ENCODE data around the gene CPED1.
"Not testable (repeated sequence)": the region's sequence is repeated elsewhere in the genome, so short reads cannot be mapped to it uniquely, and the experiment has no call there.

Gene CPED1

DNA sequence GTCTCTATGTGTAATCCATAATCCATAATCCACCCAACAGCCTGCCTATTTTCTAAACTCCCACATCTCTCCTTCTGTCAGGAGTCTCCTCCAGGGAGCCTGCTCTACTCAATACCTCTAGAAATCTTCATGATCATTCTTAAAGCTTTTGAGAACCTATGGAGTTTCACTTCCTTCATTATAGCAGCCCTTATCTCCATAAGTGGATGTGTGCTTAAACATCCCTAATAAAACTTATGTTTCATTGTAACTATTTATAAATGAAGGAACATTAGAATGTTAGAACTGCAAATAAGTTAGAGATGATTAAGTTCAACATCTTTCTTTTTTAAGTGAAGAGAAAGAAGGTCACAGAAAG is 8.5 kb downstream of the CPED1 start:
- no peak for DNase-seq (ENCODE audit: low read depth)

DNA sequence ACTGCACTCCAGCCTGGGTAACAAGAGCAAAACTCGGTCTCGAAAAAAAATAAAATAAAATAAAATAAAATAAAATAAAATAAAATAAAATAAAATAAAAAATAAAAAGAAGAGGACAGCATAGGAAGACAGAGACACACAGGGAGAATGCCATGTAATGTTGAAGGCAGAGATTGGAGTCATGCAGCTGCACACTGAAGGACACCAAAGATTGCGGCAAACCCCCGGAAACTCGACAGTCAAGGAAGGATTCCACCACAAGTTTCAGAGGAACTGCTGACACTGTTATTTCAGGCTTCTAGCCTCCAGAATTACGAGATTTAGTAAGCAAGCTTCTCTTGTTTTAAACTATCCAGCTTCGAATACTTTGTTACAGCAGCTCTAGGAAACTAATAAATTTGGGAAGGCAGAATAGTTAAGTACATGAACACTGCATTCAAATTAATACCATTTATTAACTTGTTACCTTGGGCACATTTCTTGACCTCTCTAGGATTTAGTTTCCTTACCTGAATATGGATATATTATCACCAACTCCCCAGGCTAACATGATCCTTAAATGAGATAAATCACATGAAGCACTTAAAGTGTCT is 9.5 kb downstream of the CPED1 start:
- no peak for DNase-seq (ENCODE audit: low read depth)

DNA sequence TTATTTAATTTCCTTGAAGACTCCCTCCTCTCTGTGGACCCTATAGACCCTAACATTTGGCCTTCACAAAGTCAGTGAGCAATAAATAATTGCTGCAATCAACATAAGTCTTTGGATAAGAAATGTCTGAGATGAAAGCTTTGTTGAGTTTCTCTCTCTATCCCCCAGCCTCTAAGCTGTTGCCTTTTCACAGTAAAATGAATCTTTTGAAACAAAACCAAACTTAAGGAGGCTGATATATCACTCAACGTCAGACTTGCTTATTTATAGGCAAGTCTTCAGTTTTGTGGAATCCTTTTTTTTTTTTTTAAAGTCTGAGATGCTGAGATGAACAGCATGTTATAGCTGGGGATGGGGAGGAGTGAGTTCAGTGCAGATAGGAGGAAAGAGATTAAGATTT is 10.0 kb downstream of the CPED1 start:
- no peak for DNase-seq (ENCODE audit: low read depth)

DNA sequence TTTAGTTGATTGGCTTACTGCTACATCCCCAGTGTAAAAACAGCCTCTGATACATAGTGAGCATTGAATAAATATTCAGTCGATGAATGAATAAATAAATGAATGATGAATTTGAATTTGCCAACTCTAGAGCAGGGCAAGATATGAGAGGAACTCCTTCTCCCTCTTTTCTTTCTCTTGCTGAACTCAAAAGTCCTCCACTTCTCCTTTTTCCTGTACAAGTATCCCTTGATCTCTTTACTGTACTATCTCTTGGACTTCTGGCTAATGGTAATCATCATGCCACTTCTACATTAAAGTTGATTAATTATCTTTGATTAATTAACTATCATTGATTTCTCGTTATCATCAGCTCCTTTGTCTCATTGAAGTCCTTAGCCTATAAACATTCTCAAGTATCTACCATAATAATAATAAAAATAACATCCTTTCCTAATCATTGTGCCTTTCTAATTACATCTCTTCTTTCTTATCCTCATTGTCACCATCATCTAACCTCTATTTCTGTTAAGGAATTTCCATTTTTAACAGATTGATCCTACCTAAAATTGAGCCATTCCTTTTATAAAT is 10.6 kb downstream of the CPED1 start:
- no peak for DNase-seq (ENCODE audit: low read depth)

DNA sequence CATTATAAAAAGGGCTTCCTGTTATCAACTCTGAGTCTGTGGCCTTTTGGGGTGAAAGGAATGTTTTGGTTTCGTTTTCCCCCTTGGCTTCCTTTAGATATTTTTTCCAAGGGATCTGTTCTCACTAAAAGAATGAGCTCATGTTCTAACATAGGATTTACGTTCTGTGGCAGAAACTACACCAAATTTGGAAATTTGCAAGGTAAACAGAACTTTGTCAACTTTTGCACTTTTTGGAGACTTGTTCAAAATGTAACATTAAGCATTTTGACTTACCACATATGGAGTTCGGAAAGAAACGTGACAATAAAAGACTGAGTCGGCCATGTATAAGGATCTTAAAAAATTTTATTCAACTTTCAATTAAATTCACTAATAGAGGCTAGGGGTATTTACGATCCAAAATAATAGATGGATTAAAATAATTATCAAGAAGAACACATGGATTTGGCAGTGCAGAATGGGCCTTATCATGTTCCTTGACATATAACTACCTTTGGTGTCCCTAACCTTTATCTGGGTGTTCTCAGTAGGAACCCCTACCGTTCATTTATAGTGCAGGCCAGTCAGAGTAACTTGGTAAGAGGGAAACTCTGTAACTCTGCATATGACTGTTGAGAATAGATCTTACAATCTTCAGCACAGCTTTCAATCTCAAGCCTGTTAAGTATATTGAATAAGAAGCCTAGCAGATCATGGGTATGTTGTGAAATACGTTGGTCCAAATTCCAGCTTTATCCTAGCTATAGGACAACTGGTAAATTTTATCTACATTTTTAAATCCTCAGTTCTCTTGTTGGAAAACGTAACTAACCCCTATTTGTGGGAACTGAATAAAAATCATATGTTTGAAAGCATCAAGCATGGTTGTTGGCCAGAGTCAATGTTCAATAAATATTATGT is 11.8 kb downstream of the CPED1 start:
- no peak for DNase-seq (ENCODE audit: low read depth)

DNA sequence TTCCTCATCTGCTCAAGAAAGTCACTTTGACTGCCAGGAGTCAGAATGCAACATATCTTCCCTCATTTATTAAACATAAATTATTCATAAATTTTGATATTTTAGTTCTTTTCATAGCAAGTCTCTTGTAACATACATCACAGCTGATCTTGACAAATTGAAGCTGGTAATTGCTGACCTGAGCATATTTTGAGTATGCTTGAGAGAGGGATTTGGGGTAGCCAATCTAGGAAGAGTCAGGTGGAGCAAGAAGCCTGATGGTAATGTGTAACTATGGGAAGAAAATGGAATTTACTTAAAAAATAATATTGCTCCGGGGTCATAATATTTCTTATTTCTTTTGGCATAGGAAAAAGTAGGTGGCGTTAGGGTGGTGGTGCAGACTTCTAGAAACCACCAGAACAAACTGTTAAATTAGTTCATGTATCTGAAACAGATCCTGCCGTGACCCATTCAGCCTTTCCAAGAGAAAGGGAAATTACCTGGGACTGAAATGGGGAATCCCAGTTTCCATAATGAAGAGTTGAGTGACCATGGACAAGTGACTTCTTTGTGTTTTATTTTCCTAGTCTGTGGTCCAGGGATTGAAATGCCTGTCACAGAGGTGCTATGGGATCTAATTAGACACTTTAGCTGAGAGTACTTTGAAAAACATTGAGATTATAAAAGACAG is 12.9 kb downstream of the CPED1 start:
- no peak for DNase-seq (ENCODE audit: low read depth)

DNA sequence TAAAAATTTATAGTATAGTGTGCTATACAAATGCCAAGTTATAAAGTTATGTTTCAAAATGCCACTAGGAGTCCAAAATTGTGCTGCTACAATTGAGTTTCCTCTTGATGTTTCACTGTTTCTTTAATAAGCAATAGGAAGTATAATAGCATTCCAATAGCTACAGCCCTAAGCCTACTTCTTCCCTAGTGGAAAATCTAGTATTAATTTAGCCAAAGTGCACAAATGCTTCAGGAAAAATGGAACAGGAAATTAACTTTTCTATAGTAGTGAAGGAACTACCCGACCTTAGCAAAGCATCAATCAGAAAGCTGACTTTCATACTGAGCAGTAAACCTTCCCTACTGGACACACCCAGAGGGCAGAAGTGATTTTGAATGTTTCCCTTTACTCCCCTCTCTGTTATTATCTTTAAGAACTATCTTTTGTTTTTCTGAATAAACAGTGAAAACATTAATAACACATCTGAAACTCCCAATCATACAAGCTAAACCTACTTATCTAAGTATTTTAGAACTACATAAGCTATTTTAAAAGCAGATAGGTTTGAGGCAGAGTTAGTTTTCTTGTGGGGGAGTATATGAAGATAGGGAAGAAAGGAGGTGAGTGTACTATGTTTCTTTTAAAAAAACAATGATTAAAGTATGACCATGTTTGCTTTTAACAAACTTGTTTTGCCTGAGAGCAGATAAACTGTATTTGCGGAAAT is 13.7 kb downstream of the CPED1 start:
- no peak for DNase-seq (ENCODE audit: low read depth)

DNA sequence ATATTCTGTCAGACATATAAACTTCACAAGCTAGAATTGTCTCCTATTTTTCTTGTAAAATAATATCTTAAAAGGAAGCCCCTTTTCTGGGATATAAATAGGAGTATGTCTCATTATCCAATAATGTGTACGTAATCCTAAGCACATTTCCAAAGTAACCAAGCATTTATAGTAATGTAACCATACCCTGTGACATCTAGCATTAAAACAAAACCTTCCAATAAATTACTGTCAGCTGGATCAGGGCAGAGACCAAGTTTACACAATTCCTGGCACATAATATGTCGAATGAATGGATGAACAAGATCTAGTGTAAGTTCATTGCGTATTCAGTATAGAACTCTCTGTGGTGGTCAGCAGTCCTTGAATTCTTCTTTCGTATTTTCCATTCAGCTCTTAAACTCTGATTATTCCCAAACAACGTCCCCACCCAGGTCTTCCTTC is 14.3 kb downstream of the CPED1 start:
- no peak for DNase-seq (ENCODE audit: low read depth)

DNA sequence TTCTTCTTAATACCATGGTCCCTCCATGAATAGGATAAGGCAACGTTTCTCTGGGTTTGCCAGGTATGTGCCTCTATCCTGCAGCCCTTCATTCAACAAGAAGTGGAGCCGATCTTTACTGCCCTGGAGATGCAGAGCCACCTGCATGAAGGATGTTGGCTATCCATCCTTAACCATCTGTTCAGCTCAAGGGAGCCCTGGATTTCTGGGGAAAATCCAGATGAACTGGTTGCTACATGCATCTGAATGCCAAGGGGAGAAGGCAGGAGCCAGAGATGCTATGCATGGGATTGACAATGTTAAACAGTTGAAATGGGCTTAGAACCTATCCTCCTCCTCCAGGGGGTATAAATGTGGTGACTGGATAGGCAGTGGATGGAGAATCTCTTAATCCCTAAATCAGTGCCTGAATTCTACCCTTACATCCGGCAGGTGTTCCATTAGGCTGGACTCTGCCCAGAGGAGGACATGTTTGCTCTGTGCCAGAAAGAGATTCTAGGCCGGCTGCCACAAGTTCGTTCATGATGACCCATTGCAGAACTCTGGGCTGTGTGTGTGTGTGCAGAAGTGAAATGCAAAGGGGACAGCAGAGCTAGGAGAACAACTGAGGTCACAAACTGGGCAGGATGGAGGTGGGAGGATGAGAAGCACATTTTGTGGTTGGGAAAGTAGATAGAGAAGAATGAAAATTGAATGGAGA is 15.6 kb downstream of the CPED1 start:
- no peak for DNase-seq (ENCODE audit: low read depth)

DNA sequence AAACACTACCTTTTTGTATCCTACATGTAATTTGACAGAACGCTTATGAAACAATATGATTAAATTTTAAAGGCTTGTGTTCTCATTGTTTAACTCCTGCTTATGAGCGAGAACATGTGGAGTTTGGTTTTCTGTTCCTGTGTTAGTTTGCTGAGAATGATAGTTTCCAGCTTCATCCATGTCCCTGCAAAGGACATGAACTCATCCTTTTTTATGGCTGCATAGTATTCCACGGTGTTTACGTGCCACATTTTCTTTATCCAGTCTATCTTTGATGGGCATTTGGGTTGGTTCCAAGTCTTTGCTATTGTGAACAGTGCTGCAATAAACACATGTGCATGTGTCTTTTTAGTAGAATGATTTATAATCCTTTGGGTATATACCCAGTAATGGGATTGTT is 16.5 kb downstream of the CPED1 start:
- not testable (repeated sequence) for DNase-seq (ENCODE audit: low read depth)

DNA sequence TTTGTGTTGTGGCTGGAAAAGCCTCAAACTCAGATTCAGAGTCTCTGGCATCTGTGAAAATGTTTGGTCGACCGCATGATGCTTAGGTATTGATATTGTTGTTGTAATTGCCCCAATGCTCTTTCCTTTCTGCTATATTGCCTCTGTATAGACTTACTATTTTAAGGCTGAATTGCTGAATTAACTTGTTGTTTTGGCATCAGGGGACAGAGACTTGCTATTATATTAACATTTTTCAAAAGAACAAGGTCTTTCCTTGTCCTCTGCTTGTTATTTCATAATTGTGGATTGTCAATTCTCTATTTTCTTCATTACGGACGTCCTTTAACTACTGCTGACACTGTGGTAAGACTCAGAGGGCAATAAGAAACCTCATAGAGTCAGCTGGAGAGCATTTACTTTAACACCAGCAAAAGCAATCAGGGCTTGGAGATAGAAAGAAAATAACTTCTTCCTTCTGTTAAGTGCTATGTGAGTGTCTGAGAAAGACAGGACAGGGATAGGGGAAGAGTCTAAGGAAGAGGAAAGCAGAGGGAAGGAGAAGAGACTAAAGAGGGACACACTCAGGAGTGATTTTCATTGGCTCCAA is 17.6 kb downstream of the CPED1 start:
- no peak for DNase-seq (ENCODE audit: low read depth)

DNA sequence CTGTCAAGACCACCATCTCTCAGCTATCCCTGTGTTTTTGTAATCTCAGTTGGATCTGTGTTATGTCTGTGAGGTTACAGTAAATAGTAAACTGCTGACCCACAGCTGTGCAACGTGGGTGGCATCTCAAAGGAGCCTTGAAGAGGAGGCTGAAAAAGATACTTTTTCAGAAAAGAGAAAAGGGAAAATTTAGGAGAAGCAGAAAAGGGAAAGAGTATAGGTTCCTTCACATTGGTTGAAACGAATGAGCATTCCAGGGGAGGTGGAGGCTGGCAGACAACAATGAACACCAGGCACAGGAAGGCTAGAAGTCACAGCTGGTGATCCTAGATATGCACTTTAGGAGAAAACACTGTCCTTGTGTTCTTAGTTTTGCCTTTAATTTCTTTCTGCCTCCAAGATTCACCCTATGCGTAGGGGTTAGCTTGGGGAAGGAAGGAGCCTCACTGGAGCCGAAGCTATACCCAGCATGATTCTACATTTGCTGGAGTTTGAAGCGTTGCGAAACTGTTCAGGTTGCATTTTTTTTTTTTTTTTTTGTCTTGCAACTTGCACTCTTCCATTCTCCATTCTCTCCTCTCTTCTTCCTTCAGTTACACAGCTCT is 18.3 kb downstream of the CPED1 start:
- DNase-seq (ENCODE audit: low read depth), result no peak

DNA sequence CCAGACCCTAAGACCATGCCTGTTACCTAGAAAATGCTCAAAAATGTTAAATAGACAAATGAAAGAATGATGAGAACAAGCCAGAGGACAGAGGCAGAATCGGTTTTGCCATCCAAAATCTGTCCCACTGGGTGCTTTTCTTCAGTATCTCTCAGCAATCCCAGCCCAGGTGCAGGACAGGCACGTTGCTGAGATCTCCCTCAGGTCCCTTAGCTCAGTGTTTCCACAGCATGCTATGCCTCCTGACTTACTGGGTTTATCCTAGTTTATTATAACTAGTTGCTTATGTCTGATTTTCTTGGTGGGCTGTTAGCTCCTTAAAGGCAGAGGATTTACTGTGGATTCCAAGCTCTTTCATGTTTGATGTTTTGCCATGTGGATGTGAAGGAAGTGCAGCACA is 20.3 kb downstream of the CPED1 start:
- DNase-seq (ENCODE audit: low read depth), result no peak

DNA sequence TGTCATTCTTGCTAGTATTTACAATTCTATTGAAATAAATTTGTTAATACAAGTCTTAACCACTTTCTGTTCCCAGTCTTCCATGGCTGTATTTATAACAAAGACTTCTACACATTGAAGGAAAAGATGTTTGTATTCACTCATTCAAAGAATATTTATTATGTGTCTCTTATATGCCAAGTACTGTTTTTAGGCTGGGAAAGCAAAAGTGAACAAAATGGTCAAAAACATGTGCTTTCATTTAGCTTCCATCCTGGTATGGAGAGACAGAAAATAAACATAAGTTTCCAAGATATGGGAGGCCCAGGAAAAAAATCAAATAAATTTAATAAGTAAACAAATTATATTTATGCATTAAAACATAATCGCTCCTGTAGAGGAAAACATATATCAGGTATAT is 22.9 kb downstream of the CPED1 start:
- DNase-seq (ENCODE audit: low read depth), result no peak

DNA sequence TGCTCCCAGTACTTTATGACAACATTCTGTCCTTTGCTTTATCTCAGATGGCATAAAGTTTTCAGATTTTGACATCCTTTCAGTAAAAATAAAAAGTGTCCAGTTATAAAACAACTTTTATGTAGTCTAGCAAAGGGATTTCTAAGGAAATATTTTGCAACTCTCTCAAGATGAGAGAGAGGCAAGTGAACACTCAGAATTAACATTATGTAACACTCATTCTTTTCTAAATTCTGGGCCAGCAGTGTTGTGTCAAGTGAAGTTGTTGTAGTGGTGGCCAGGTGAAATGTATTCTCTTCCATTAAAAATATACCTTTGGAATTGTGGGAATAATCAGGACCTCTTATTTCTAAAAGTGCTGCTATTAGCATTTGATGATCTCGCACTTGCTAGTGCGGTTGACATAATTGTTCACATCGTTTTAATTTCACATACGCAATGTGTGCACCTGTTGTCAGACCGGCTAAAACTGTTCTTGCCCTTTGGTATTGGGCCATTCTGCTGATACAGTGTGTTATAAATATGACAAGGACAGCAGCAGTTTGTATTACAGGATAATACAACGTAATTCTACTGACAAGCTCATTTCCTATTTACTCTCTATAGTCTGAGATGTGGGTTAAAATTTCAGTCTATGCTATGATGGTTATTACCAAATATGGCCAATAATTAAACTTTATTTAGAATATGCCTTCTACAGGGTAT is 23.8 kb downstream of the CPED1 start:
- no peak for DNase-seq (ENCODE audit: low read depth)

DNA sequence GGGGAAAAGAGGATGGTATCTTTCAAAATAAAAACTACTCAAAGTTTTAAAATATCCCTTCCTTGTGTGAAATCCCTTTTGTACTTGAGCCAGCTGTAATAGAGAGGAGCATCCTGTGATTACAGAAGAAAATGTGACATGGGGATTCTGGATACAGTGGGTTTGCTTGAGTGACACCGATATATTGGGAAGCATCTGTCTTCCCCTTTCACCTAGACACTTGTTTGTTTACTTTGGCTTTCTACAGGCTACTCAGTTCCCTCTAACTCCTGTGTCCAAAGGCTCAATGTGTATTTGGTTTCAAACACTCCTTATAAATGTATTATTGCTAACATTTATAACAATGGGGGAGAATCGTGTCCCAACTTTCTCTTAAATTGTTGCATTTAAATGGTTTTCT is 24.4 kb downstream of the CPED1 start:
- no peak for DNase-seq (ENCODE audit: low read depth)

DNA sequence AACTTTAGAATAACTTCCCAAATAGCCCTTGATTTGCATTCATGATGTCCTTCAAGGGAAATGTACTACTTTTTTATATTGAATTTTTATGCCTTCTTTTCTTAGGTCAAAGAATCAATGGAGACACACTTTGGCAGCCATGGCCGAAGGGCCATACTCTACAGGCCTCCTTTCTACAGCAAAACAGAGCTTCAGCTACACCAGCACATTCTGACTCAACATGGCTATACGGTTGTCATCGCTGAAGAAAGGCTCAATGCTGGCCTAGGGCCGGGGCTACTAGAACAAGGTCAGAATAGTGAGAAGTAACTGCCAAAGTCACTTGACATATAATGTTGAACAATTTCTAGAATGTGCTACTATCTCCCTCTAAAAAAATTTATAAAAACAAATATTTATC is 27.0 kb downstream of the CPED1 start:
- DNase-seq (ENCODE audit: low read depth), result no peak

DNA sequence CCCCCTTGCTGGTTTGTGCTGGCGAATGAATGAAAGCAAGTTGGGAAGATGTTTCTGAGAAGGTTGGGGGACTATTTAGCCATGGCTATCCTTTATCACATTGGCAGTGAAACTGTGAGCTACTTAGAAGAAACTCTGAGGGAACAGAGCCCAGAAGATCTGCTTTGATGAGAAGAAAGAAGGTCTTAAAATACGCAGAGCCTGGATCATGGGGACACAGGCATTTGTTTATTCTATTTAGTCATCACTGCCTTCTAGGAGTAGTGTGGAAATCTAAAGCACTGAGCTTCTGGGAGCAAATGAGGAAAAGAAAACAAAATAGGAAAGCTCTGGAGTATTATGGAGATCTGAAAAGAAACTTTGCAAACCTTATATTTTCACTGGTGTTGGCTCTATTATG is 28.5 kb downstream of the CPED1 start:
- DNase-seq (ENCODE audit: low read depth), result no peak

DNA sequence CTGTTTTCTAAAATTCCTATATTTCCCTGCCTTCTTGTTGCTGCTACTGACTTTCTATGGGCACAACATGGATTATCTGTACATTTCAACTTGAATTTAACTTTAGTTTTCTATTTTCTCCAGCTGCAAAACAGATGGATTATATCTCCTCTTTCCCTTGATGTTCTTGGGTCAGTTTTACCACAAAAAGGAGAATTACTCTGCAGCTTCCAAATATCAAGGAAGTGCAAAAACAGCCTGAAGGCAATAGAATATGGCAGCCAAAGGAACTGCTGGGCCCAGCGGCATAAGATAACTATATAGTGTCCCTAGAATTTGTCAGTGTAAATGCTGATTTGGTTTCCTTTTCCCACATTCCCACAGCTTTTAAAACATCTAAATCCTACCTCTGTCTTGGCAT is 29.1 kb downstream of the CPED1 start:
- no peak for DNase-seq (ENCODE audit: low read depth)

DNA sequence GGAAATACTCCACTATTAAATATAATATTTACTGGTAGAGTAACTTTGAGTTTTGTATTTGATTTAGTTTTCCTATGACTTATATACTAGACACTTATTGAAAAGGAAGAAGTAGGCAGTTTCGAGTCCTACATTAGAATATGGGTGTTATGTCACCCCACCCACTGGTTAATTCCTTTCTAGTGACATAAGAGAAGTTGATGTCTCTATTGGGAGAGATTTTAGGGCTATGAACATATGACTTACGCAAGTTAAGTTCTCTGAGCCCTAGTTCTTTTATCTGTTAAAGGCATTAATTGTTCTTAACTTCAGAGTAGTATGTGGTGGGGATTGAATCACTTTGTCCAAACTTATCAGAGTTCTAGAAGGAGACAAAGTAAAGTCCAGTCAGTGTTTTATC is 30.5 kb downstream of the CPED1 start:
- DNase-seq (ENCODE audit: low read depth), result peak; percentile 64

Measured in non-pigmented ciliary epithelial cell (primary cell).